BLaER1 (cell line): ENCODE results near the gene MOGAT2.
A peak's percentile ranks its signal among the peaks of the same experiment; 100 is the strongest.

Experiments used
- H3K27ac ChIP-seq: shearing (Covaris generic); formaldehyde crosslinking; 2 replicates; pipeline ENCODE4 v1.8.1; 2022
- H3K27me3 ChIP-seq: shearing (Covaris generic); formaldehyde crosslinking; 2 replicates; pipeline ENCODE4 v1.8.1; 2022
- H3K36me3 ChIP-seq: shearing (Covaris generic); formaldehyde crosslinking; 2 replicates; pipeline ENCODE4 v1.8.1; 2022
- H3K4me1 ChIP-seq: shearing (Covaris generic); formaldehyde crosslinking; 2 replicates; pipeline ENCODE4 v1.8.1; 2022
- H3K4me2 ChIP-seq: shearing (Covaris generic); formaldehyde crosslinking; 2 replicates; pipeline ENCODE4 v1.8.1; 2022
- H3K4me3 ChIP-seq: shearing (Covaris generic); formaldehyde crosslinking; 2 replicates; pipeline ENCODE4 v1.8.1; 2022
- H3K9ac ChIP-seq: shearing (Covaris generic); formaldehyde crosslinking; 2 replicates; pipeline ENCODE4 v1.8.1; 2022
- H3K9me3 ChIP-seq: shearing (Covaris generic); formaldehyde crosslinking; 2 replicates; pipeline ENCODE4 v1.8.1; 2022
- H4K20me1 ChIP-seq: shearing (Covaris generic); formaldehyde crosslinking; 2 replicates; pipeline ENCODE4 v1.8.1; 2022
- Cebpa-rat ChIP-seq: shearing (Covaris generic); IDR thresholded peaks from 2 replicates; pipeline ENCODE4 v1.8.1; 2022

The MOGAT2 gene

GRCh38 chr11:75768112-75768908 lies 50.7 kb downstream of the MOGAT2 start, which contains the start of gene DGAT2:
Gene DGAT2 (plus strand): TSS chr11:75768778. CDS start chr11:75768992, 214 bp downstream.
- Histone ChIP-seq H4K20me1 (no peaks in the 10 kb centered on the region), H3K4me3 (peak within 1 kb of the TSS; percentile 59), H3K27ac (peak within 1 kb of the TSS; percentile 83), H3K4me1 (peaks cover 13% of the 10 kb centered on the region), H3K36me3 (no peaks in the 10 kb centered on the region), H3K9ac (peak within 1 kb of the TSS; percentile 78), H3K4me2 (peak within 1 kb of the TSS; percentile 78), H3K27me3 (peaks cover 39% of the 10 kb centered on the region), H3K9me3 (peaks cover 5% of the 10 kb centered on the region; the same call in 1 of the 2 replicates)
- TF ChIP-seq Cebpa-rat, result no peak

GRCh38 chr11:75768909-75769771 lies 51.5 kb downstream of the MOGAT2 start:
- no peak for TF ChIP-seq Cebpa-rat
- H3K4me2 ChIP-seq, result peak overlapping the region; percentile 78
- peak overlapping the region; percentile 59 for H3K4me3 ChIP-seq
- H3K9ac ChIP-seq, result peak overlapping the region; percentile 78; the same call in 1 of the 2 replicates
- H3K27ac ChIP-seq, result peak overlapping the region; percentile 83; the same call in 1 of the 2 replicates
- H3K9me3 ChIP-seq, result peaks cover 5% of the 10 kb centered on the region; the same call in 1 of the 2 replicates
- H3K27me3 ChIP-seq, result peaks cover 39% of the 10 kb centered on the region
- no peaks in the 10 kb centered on the region for H3K36me3 ChIP-seq
- H3K4me1 ChIP-seq, result peaks cover 13% of the 10 kb centered on the region
- no peaks in the 10 kb centered on the region for H4K20me1 ChIP-seq

DNA sequence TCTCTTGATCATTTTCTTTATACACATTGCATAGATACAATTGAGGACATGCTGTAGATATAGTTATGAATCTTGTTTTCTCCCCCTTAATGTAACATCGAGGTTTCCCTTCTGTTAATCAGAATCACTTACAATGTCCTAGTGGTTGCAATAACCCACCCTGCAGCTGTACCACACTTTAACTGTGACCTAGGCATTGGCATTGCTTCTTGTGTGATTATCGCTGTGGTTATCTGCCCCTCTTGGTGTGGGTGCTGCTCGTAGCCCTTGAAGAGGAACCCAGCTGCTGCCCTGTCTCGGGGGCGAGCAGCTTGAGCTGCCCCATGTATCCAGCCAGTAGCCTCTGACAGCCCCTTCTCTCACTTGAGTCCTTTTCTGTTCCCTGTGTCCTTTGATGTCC lies 52.5 kb downstream of the MOGAT2 start:
- Histone ChIP-seq H3K27ac (no peak overlapping the region), H3K4me3 (no peak overlapping the region), H3K36me3 (no peaks in the 10 kb centered on the region), H3K27me3 (peaks cover 39% of the 10 kb centered on the region), H3K4me1 (peaks cover 13% of the 10 kb centered on the region), H3K9ac (no peak overlapping the region), H4K20me1 (no peaks in the 10 kb centered on the region), H3K9me3 (peaks cover 5% of the 10 kb centered on the region; the same call in 1 of the 2 replicates), H3K4me2 (no peak overlapping the region)
- no peak for TF ChIP-seq Cebpa-rat

DNA sequence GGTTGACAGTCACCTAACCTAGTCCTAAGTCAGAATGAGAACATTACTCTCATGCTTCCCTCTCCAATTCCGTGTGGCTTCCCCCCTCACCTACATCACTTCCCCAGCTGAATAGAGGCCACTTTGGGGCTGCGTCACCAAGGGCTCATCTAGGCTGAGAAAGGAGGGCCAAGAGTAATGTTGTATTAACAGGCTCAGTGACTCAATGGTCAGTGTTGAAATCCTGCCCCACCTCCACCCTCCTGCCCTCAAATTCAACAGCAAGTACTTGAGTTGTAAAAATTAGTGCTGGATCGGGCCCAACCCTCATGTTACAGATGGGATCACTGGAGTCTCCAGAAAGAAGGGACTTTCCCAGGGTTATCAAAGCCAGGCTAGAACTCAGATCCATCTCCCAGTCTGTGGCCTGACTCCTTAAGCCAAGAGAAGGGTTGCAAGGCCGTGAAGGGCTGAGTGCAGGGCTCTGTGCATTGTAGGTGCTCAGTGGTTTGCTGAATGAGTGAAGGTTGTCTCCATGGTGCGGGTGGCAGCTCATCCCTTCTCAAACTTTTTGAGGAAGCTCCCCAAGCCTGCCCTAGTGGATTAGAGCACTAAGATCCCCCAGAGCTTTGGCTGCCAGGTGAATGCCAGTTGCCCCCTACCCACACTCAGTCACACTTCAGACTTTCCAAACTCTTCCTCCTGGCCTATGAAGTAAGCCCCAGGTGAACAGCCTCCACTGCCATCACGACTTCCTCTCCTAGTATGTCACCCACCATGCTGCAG lies 54.2 kb downstream of the MOGAT2 start:
- no peak overlapping the region for H3K9ac ChIP-seq
- no peaks in the 10 kb centered on the region for H3K36me3 ChIP-seq
- H3K4me2 ChIP-seq, result no peak overlapping the region
- H3K4me3 ChIP-seq, result no peak overlapping the region
- H3K9me3 ChIP-seq, result peaks cover 5% of the 10 kb centered on the region; the same call in 1 of the 2 replicates
- H3K27me3 ChIP-seq, result peaks cover 39% of the 10 kb centered on the region
- peaks cover 13% of the 10 kb centered on the region for H3K4me1 ChIP-seq
- H4K20me1 ChIP-seq, result no peaks in the 10 kb centered on the region
- H3K27ac ChIP-seq, result no peak overlapping the region
- no peak for TF ChIP-seq Cebpa-rat

DNA sequence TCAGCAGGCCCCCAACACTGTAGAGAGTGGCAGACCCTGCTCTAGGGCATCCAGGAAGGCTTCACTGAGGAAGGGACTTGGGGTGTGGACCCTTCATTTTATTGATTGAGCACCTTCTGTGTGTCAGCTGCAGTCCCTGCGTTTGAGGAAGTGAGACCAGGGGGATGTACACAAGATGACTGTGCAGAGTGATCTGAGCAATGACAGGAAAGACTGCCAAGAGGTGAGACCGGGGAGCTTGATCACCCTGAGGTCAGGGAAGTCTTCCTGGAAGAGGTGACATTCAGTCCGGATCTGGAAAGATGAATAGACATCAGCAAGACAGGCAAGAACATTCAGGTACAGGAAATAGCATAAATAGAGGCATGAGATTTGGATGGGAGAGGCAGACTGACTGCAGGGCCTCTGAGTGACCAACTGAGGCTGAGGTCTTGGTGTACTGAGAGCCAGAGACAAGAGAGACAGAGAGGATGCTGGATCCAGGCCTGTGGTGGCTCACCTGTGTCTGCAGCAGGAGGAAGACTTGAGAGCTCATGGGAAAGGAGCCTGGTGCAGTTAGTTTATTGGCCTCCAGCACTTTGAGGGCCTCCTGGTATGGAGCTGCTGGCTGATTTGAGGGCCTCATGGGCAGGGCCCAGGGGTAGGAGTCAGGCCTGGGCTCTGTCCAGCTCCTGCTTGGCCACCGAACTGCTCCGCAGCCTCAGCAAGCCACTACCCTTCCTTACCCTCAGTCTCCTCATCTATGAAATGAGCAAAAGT lies 56.1 kb downstream of the MOGAT2 start:
- H3K27me3 ChIP-seq, result peaks cover 21% of the 10 kb centered on the region
- H3K4me2 ChIP-seq, result no peak overlapping the region
- H3K4me3 ChIP-seq, result no peak overlapping the region
- H3K36me3 ChIP-seq, result no peaks in the 10 kb centered on the region
- H3K9ac ChIP-seq, result no peak overlapping the region
- peaks cover 3% of the 10 kb centered on the region; the same call in 1 of the 2 replicates for H3K9me3 ChIP-seq
- TF ChIP-seq Cebpa-rat, result no peak
- H3K4me1 ChIP-seq, result peaks cover 8% of the 10 kb centered on the region
- no peaks in the 10 kb centered on the region for H4K20me1 ChIP-seq
- no peak overlapping the region for H3K27ac ChIP-seq

- Histone ChIP-seq H3K27ac (no peak overlapping the region), H3K4me3 (no peak overlapping the region), H3K4me2 (no peak overlapping the region), H3K36me3 (no peaks in the 10 kb centered on the region), H4K20me1 (no peaks in the 10 kb centered on the region), H3K9ac (no peak overlapping the region), H3K9me3 (no peaks in the 10 kb centered on the region), H3K4me1 (0 out of 2 replicates have a peak, but pooled peaks cover 5% of the 10 kb centered on the region), H3K27me3 (peaks cover 9% of the 10 kb centered on the region)
- TF ChIP-seq Cebpa-rat, result no peak
Observed at GRCh38 chr11:75775056-75775455, 57.4 kb downstream of the MOGAT2 start.

- H3K27ac ChIP-seq, result no peak overlapping the region
- no peak overlapping the region for H3K4me3 ChIP-seq
- H3K9me3 ChIP-seq, result no peaks in the 10 kb centered on the region
- no peak overlapping the region for H3K9ac ChIP-seq
- H3K4me2 ChIP-seq, result no peak overlapping the region
- no peaks in the 10 kb centered on the region for H3K27me3 ChIP-seq
- no peak for TF ChIP-seq Cebpa-rat
- H4K20me1 ChIP-seq, result no peaks in the 10 kb centered on the region
- no peaks in the 10 kb centered on the region for H3K36me3 ChIP-seq
- H3K4me1 ChIP-seq, result 0 out of 2 replicates have a peak, but pooled peaks cover 5% of the 10 kb centered on the region
Observed at GRCh38 chr11:75776546-75776945, 58.9 kb downstream of the MOGAT2 start.

DNA sequence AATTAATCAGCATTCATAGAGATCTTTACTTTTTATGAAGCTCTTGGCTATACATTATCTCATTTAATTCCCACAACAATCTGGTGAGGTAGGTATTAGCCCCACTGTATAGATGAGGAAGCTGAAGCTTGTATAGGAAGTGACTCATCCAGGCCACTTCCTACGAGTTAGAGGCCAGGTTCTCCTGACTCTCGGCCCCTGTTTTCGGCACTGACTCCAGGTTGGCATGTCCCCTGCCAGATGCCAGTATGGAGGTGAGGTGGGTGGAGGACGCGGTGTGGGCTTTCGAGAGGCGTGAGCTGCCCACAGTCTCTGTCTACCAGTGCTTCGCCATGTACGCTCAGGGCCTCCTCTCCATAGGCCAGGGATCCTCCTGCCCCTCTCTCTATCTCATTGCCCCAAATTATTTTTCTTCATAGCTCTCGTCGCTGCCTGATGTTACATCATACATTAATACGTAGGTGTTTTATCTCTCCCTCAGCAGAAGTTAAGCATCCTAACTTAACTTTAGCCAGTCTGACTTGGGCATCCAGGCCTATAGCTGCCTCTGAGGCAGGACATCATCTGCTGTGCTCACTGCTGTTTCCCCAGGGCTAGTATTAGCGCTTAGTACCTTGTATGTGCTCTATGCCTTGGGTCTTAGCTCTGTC lies 59.9 kb downstream of the MOGAT2 start:
- Histone ChIP-seq H3K4me1 (peaks cover 5% of the 10 kb centered on the region; the same call in 1 of the 2 replicates), H4K20me1 (no peaks in the 10 kb centered on the region), H3K27ac (no peak overlapping the region), H3K4me2 (no peak overlapping the region; the same call in 1 of the 2 replicates), H3K4me3 (no peak overlapping the region), H3K9ac (no peak overlapping the region), H3K27me3 (no peaks in the 10 kb centered on the region), H3K36me3 (no peaks in the 10 kb centered on the region), H3K9me3 (no peaks in the 10 kb centered on the region)
- no peak for TF ChIP-seq Cebpa-rat
